HepG2 (cell line): ENCODE measurements around the gene URGCP. TPM values are rescaled to one million over a fixed set of nuclear protein-coding genes. Genes with fewer than 3 reads are reported as not detected.

Experiments used
- ATAC-seq: fragments of 200-7000 bp; cut with Tn5 transposase; 3 replicates; pipeline ENCODE4 v1.9.1; 2020; ENCODE audit warnings: mild to moderate bottlenecking, moderate library complexity
- BruUV-seq: library from RNA; stranded (reverse); fragments of 400-500 nt; replicated peaks from 2 replicates; lab custom pipeline; 2021; lab: Mats Ljungman, UMichigan
- CTCF ChIA-PET: fragments of 300-600 bp; formaldehyde crosslinking; extraction: SDS; loops from one replicate; lab custom pipeline; 2021; ENCODE audit warnings: low total read pairs, inconsistent platforms, low intra/inter-chr PET ratio; lab: Yijun Ruan, JAX
- POLR2A ChIA-PET: fragments of 350-600 bp; sonication (Branson Sonifier 250); formaldehyde crosslinking; loops from one replicate; lab custom pipeline; 2020; ENCODE audit warnings: antibody characterized with exemption, inconsistent platforms; lab: Yijun Ruan, JAX
- DNase-seq: peaks from one replicate; pipeline ENCODE4 v3.0.0-alpha.2; 2015; ENCODE audit warnings: low spot score
- FAIRE-seq: peaks from 3 replicates; lab custom pipeline; 2011; peaks lifted over from hg19 to GRCh38; lab: Jason Lieb, UNC
- H2AFZ ChIP-seq: one replicate; pipeline ENCODE4 v1.6.1; 2011; ENCODE audit warnings: low read length, inconsistent platforms
- H3K27ac ChIP-seq: fragments of 300-600 bp; 3 replicates; pipeline ENCODE4 v1.8.0; 2011; ENCODE audit warnings: mixed run types, mild to moderate bottlenecking, mixed read lengths, low read length, inconsistent platforms; ENCODE audit not compliant: insufficient read depth; ENCODE audit errors: extremely low read length
- H3K27me3 ChIP-seq, 2 experiments: fragments of 200-600 bp in 1 of 2; 2 replicates in 1 of 2; 3 replicates in 1 of 2; pipeline versions ENCODE4 v1.6.0 to v1.8.0; 2011; ENCODE audit warnings: low read length in 2 of 2, mild to moderate bottlenecking in 2 of 2, moderate library complexity in 2 of 2, inconsistent platforms in 1 of 2; ENCODE audit not compliant: insufficient read depth in 2 of 2, control insufficient read depth in 1 of 2
- H3K36me3 ChIP-seq, 2 experiments: fragments of 200-600 bp in 1 of 2; replicated peaks in 1 of 2; 2 replicates in 1 of 2; 3 replicates in 1 of 2; pipeline versions ENCODE4 v1.5.1 to v1.8.0; 2011; ENCODE audit warnings: low read length in 2 of 2, inconsistent platforms in 1 of 2; ENCODE audit not compliant: insufficient read depth in 2 of 2, control insufficient read depth in 1 of 2
- H3K4me1 ChIP-seq: 2 replicates; pipeline ENCODE4 v1.5.1; 2012; ENCODE audit warnings: low read length, inconsistent platforms; ENCODE audit not compliant: insufficient read depth
- H3K4me2 ChIP-seq: 2 replicates; pipeline ENCODE4 v1.6.0; 2011; ENCODE audit warnings: low read depth, low read length, inconsistent platforms
- H3K4me3 ChIP-seq, 3 experiments: fragments of 200-600 bp in 1 of 3; sonication (generic), shearing (Covaris generic) in 1 of 3; replicated peaks in 1 of 3; 2 replicates each; pipeline ENCODE4 v1.5.1; 2011 to 2016; ENCODE audit warnings: low read length in 3 of 3, inconsistent platforms in 2 of 3, low read depth in 2 of 3, mild to moderate bottlenecking in 2 of 3, control low read depth in 1 of 3, mixed read lengths in 1 of 3; ENCODE audit not compliant: insufficient read depth in 1 of 3
- H3K79me2 ChIP-seq: one replicate; pipeline ENCODE4 v1.6.1; 2011; ENCODE audit warnings: low read length, inconsistent platforms; ENCODE audit not compliant: insufficient read depth
- H3K9ac ChIP-seq: 2 replicates; pipeline ENCODE4 v1.6.0; 2011; ENCODE audit warnings: mild to moderate bottlenecking, low read depth, low read length, inconsistent platforms; ENCODE audit not compliant: insufficient read depth
- H3K9me3 ChIP-seq: 2 replicates; pipeline ENCODE4 v1.5.1; 2012; ENCODE audit warnings: mild to moderate bottlenecking, low read length
- H4K20me1 ChIP-seq: 2 replicates; pipeline ENCODE4 v1.6.0; 2011; ENCODE audit warnings: inconsistent platforms, mild to moderate bottlenecking, low read length, moderate library complexity; ENCODE audit not compliant: insufficient read depth
- BRCA1 ChIP-seq: sonication (generic); formaldehyde crosslinking; IDR thresholded peaks from 2 replicates; pipeline ENCODE4 v1.4.0; 2020; ENCODE audit warnings: missing genetic modification reagents
- FOXA1 ChIP-seq, 2 experiments: fragments of 450-650 bp in 1 of 2; sonication (generic) in 1 of 2; formaldehyde crosslinking in 1 of 2; IDR thresholded peaks; 2 replicates each; pipeline versions ENCODE4 v1.4.0 to v1.6.1; 2016 to 2020; ENCODE audit warnings: missing genetic modification reagents in 1 of 2
- FOXK1 ChIP-seq: sonication (generic); formaldehyde crosslinking; IDR thresholded peaks from 2 replicates; pipeline ENCODE4 v1.4.0; 2020; ENCODE audit warnings: low read depth, missing genetic modification reagents, borderline replicate concordance
- FOXM1 ChIP-seq: sonication (generic); formaldehyde crosslinking; IDR thresholded peaks from 2 replicates; pipeline ENCODE4 v1.5.0; 2020; ENCODE audit warnings: missing genetic modification reagents
- HDAC1 ChIP-seq: sonication (generic); formaldehyde crosslinking; IDR thresholded peaks from 2 replicates; pipeline ENCODE4 v1.5.1; 2020; ENCODE audit warnings: mild to moderate bottlenecking, missing genetic modification reagents
- KLF16 ChIP-seq, 2 experiments: sonication (generic) in 1 of 2; formaldehyde crosslinking in 1 of 2; IDR thresholded peaks; 2 replicates each; pipeline versions ENCODE4 v1.6.1 to v1.8.0; 2016 to 2023; ENCODE audit warnings: missing genetic modification reagents in 2 of 2, missing compliant biosample characterization in 1 of 2
- MBNL3 ChIP-seq: fragments of 250-450 bp; sonication (Bioruptor Pico); conservative IDR thresholded peaks from 2 replicates; pipeline ENCODE4 v1.8.0; 2022; ENCODE audit warnings: mild to moderate bottlenecking, inconsistent platforms
- NR2F1 ChIP-seq, 2 experiments: fragments of 450-650 bp in 1 of 2; formaldehyde crosslinking in 1 of 2; IDR thresholded peaks; 2 replicates each; pipeline versions ENCODE4 v1.5.0 to v1.6.1; 2016 to 2020; ENCODE audit warnings: mild to moderate bottlenecking in 1 of 2, missing compliant biosample characterization in 1 of 2, missing genetic modification reagents in 1 of 2, moderate library complexity in 1 of 2
- PHB2 ChIP-seq: fragments of 450-650 bp; IDR thresholded peaks from 2 replicates; pipeline ENCODE4 v1.6.1; 2018; ENCODE audit not compliant: partially characterized antibody
- ZBTB7A ChIP-seq: sonication (generic); formaldehyde crosslinking; IDR thresholded peaks from 2 replicates; pipeline ENCODE4 v1.8.0; 2022; ENCODE audit warnings: mild to moderate bottlenecking, missing genetic modification reagents
- ZFP62 ChIP-seq: sonication (generic); formaldehyde crosslinking; IDR thresholded peaks from 2 replicates; pipeline ENCODE4 v1.4.0; 2020; ENCODE audit warnings: missing genetic modification reagents
- ZNF343 ChIP-seq: sonication (generic); formaldehyde crosslinking; IDR thresholded peaks from 2 replicates; pipeline ENCODE4 v1.4.0; 2020; ENCODE audit warnings: mild to moderate bottlenecking, missing genetic modification reagents
- ZNF383 ChIP-seq: sonication (generic); formaldehyde crosslinking; IDR thresholded peaks from 2 replicates; pipeline ENCODE4 v1.4.0; 2020; ENCODE audit warnings: missing genetic modification reagents, mild to moderate bottlenecking, borderline replicate concordance
- ZNF543 ChIP-seq: sonication (generic); formaldehyde crosslinking; IDR thresholded peaks from 2 replicates; pipeline ENCODE4 v1.4.0; 2020; ENCODE audit warnings: mild to moderate bottlenecking, missing genetic modification reagents
- ZNF572 ChIP-seq: sonication (generic); formaldehyde crosslinking; IDR thresholded peaks from 2 replicates; pipeline ENCODE4 v1.5.1; 2020; ENCODE audit warnings: mild to moderate bottlenecking, missing genetic modification reagents
- ZNF672 ChIP-seq: sonication (generic); formaldehyde crosslinking; IDR thresholded peaks from 2 replicates; pipeline ENCODE4 v1.8.1; 2022; ENCODE audit warnings: missing genetic modification reagents
- ZNF713 ChIP-seq: sonication (generic); formaldehyde crosslinking; IDR thresholded peaks from 2 replicates; pipeline ENCODE4 v1.4.0; 2020; ENCODE audit warnings: mild to moderate bottlenecking, missing genetic modification reagents
- ZNF850 ChIP-seq: sonication (generic); formaldehyde crosslinking; conservative IDR thresholded peaks from 2 replicates; pipeline ENCODE4 v1.9.0; 2021; ENCODE audit warnings: mild to moderate bottlenecking, missing genetic modification reagents
- WGBS: methylation state at CpG from one replicate; pipeline ENCODE4 v1.1.6; 2017; ENCODE audit warnings: low lambda C conversion rate; 5-methylcytosine and 5-hydroxymethylcytosine counted together
- in situ Hi-C: cut with HindIII; loops from 2 replicates; pipeline ENCODE4 v1.10.0; 2017; ENCODE audit warnings: low pct_unique_long_range_greater_than_20kb; ENCODE audit not compliant: extremely low pct_ligation_motif_present
- intact Hi-C: fragments of 100-400 bp; cut with micrococcal nuclease; formaldehyde crosslinking; loops from one replicate; pipeline ENCODE4 v1.10.0; 2022; ENCODE audit not compliant: unreplicated experiment
- polyA plus RNA-seq, 8 experiments: library from polyadenylated mRNA; depleted of rRNA in 3 of 8; stranded (reverse) in 7 of 8; unstranded in 1 of 8; fragments of >200 nt; fragmentation: Illumina TruSeq in 4 of 8; extraction: Trizol in 4 of 8; gene quantifications; 2 replicates each; pipeline versions ENCODE4 v1.2.1 to v1.2.3, GENCODE V29; 2011 to 2016; ENCODE audit warnings: low read depth in 4 of 8, missing spikeins in 1 of 8, mixed read lengths in 1 of 8; ENCODE audit not compliant: insufficient read depth in 1 of 8
- total RNA-seq, 5 experiments: library from RNA; depleted of rRNA; stranded (reverse); fragments of >200 nt; fragmentation: Illumina TruSeq; extraction: Trizol; gene quantifications; 2 replicates each; pipeline ENCODE4 v1.2.3, GENCODE V29; 2016; ENCODE audit warnings: low read depth in 1 of 5
- TF ChIP-seq, protein P1 (sequence below), 2 experiments: fragments of 450-650 bp in 1 of 2; sonication (generic) in 1 of 2; formaldehyde crosslinking; IDR thresholded peaks; 2 replicates each; pipeline versions ENCODE4 v1.5.0 to v1.8.0; 2020 to 2022; ENCODE audit warnings: mild to moderate bottlenecking in 1 of 2, missing genetic modification reagents in 1 of 2
- TF ChIP-seq, protein P2 (sequence below): sonication (generic); formaldehyde crosslinking; conservative IDR thresholded peaks from 2 replicates; pipeline ENCODE4 v1.8.0; 2022; ENCODE audit warnings: missing genetic modification reagents
- TF ChIP-seq, protein P3 (sequence below): fragments of 450-650 bp; IDR thresholded peaks from 2 replicates; pipeline ENCODE4 v1.6.1; 2017; ENCODE audit warnings: mild to moderate bottlenecking

The URGCP gene
- total and polyA plus RNA-seq, 2 of the 13 experiments (the other 11 are each of a cell fraction or from before 2014, with no cell fraction given): 22.3 to 25.8 TPM

DNA sequence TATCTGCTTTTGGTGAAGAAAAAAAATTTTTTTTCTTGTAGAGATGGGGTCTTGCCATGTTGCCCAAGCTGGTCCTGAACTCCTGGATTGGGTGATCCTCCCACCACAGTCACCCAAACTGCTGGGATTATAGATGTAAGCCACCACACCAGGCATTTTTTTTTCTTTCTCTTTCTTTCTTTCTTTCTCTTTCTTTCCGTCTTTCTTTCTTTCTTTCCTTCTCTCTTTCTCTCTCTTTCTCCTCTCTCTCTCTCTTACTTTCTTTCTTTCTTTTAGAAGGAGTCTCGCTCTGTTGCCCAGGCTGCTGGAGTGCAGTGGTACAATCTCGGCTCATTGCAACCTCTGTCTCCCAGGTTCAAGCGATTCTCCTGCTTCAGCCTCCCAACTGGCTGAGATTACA is 16.3 kb upstream of the URGCP start (continued):
- TF ChIP-seq, protein P1, sequence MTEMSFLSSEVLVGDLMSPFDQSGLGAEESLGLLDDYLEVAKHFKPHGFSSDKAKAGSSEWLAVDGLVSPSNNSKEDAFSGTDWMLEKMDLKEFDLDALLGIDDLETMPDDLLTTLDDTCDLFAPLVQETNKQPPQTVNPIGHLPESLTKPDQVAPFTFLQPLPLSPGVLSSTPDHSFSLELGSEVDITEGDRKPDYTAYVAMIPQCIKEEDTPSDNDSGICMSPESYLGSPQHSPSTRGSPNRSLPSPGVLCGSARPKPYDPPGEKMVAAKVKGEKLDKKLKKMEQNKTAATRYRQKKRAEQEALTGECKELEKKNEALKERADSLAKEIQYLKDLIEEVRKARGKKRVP (CRISPR knock-in tag; IDR thresholded peaks at IDR 0.05): no peak
- TF ChIP-seq KLF16 (CRISPR knock-in tag; IDR thresholded peaks at IDR 0.05) (no peak), ZNF672 (CRISPR knock-in tag) (no peak), MBNL3 (CRISPR knock-in tag) (no peak), ZFP62 (CRISPR knock-in tag) (no peak), FOXA1 (IDR thresholded peaks at IDR 0.05) (no peak), FOXA1 (CRISPR knock-in tag; IDR thresholded peaks at IDR 0.05) (no peak), NR2F1 (CRISPR knock-in tag; IDR thresholded peaks at IDR 0.05) (no peak), ZNF543 (CRISPR knock-in tag) (no peak)

DNA sequence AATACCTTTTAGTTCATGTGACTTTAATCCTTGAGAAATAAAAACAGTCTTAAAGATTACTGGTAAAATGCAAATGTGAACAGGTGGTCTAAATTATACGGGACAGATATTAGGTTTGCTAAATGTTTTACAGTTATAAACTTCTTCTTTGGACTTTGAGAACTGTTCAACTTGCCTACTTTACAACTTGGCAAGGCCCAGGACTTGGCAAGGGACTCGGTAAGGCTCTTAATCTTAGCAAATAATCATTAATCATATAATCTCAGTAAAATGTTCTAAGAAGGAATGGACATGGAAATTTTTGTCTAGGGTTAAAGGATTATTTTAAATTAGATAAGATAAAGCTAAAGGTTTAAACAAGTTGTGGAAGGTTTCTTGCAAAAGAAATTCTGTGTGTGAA is 15.0 kb upstream of the URGCP start:
- H3K4me3 ChIP-seq: no peak overlapping the region
- no TSS peak for BruUV-seq
- H3K4me1 ChIP-seq: peaks cover 24% of the 10 kb centered on the region
- H2AFZ ChIP-seq: no peak overlapping the region
- H3K79me2 ChIP-seq: peaks cover 2% of the 10 kb centered on the region
- ATAC-seq: no peak
- no peaks in the 10 kb centered on the region for H3K36me3 ChIP-seq
- 90% methylated on average over 2 of the region's 2 CpGs for WGBS
- no peaks in the 10 kb centered on the region for H3K9me3 ChIP-seq
- H3K4me2 ChIP-seq: no peak overlapping the region
- POLR2A ChIA-PET: no interaction called here
- DNase-seq: no peak
- no peaks in the 10 kb centered on the region for H4K20me1 ChIP-seq
- intact Hi-C loops: no loop called here
- no peak overlapping the region for H3K27ac ChIP-seq
- in situ Hi-C loops: no loop called here
- CTCF ChIA-PET: no interaction called here
- no peak overlapping the region for H3K9ac ChIP-seq
- no peak for FAIRE-seq
- no peaks in the 10 kb centered on the region for H3K27me3 ChIP-seq
- TF ChIP-seq PHB2: no peak
- TF ChIP-seq, protein P2, sequence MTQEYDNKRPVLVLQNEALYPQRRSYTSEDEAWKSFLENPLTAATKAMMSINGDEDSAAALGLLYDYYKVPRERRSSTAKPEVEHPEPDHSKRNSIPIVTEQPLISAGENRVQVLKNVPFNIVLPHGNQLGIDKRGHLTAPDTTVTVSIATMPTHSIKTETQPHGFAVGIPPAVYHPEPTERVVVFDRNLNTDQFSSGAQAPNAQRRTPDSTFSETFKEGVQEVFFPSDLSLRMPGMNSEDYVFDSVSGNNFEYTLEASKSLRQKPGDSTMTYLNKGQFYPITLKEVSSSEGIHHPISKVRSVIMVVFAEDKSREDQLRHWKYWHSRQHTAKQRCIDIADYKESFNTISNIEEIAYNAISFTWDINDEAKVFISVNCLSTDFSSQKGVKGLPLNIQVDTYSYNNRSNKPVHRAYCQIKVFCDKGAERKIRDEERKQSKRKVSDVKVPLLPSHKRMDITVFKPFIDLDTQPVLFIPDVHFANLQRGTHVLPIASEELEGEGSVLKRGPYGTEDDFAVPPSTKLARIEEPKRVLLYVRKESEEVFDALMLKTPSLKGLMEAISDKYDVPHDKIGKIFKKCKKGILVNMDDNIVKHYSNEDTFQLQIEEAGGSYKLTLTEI (CRISPR knock-in tag): no peak
- TF ChIP-seq ZBTB7A (CRISPR knock-in tag): no peak
- no peak for TF ChIP-seq ZNF713 (CRISPR knock-in tag)
- TF ChIP-seq BRCA1: no peak
- no peak for TF ChIP-seq FOXM1 (CRISPR knock-in tag)
- TF ChIP-seq ZNF850 (CRISPR knock-in tag): no peak
- no peak for TF ChIP-seq ZNF572 (CRISPR knock-in tag)
- no peak for TF ChIP-seq FOXK1 (CRISPR knock-in tag)
- TF ChIP-seq, protein P3, sequence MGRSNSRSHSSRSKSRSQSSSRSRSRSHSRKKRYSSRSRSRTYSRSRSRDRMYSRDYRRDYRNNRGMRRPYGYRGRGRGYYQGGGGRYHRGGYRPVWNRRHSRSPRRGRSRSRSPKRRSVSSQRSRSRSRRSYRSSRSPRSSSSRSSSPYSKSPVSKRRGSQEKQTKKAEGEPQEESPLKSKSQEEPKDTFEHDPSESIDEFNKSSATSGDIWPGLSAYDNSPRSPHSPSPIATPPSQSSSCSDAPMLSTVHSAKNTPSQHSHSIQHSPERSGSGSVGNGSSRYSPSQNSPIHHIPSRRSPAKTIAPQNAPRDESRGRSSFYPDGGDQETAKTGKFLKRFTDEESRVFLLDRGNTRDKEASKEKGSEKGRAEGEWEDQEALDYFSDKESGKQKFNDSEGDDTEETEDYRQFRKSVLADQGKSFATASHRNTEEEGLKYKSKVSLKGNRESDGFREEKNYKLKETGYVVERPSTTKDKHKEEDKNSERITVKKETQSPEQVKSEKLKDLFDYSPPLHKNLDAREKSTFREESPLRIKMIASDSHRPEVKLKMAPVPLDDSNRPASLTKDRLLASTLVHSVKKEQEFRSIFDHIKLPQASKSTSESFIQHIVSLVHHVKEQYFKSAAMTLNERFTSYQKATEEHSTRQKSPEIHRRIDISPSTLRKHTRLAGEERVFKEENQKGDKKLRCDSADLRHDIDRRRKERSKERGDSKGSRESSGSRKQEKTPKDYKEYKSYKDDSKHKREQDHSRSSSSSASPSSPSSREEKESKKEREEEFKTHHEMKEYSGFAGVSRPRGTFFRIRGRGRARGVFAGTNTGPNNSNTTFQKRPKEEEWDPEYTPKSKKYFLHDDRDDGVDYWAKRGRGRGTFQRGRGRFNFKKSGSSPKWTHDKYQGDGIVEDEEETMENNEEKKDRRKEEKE: no peak
- TF ChIP-seq HDAC1 (CRISPR knock-in tag): no peak
- no peak for TF ChIP-seq ZNF343 (CRISPR knock-in tag)
- TF ChIP-seq ZNF383 (CRISPR knock-in tag): no peak
